Kidney tubule cell (primary cell): Measurements from ENCODE around the gene DVL3.

ENCODE experiments used
- DNase-seq: peaks from one replicate; pipeline ENCODE4 v3.0.0-alpha.2; 2018; ENCODE audit warnings: low spot score

The DVL3 gene

GRCh38 chr3:184211297-184211696, 56.1 kb downstream of the DVL3 start:
- no peak for DNase-seq

DNA sequence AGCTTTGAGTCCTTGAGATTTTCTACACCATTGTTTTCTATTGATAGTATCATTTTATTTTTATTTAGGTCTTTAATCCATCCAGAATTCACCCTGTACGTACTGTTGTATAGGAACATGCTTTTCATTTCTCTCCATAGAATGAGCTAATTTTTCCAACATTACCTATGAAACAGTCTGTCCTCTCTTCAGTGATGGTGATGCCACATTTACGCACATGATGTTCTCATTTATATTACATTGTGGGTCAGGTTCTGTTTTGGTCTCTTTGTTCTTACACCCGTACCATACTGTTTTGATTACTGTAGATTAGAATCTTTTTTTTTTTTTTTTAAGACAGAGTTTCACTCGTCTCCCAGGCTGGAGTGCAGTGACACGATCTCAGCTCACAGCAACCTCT, 56.5 kb downstream of the DVL3 start:
- DNase-seq = no peak

- DNase-seq = no peak
Measured at GRCh38 chr3:184218814-184219213, 63.6 kb downstream of the DVL3 start.

- no peak for DNase-seq
Measured at GRCh38 chr3:184222521-184222920, 67.3 kb downstream of the DVL3 start.
